ENCODE measurements around the gene ADCY2. TPM values are rescaled to one million over a fixed set of nuclear protein-coding genes. Genes with fewer than 3 reads are reported as not detected.
A peak's percentile ranks its signal among the peaks of the same experiment; 100 is the strongest.

ADCY2 gene
- total and polyA plus RNA-seq, 2 of the 13 experiments (the other 11 are each of a cell fraction or from before 2014, with no cell fraction given): not detected

DNA sequence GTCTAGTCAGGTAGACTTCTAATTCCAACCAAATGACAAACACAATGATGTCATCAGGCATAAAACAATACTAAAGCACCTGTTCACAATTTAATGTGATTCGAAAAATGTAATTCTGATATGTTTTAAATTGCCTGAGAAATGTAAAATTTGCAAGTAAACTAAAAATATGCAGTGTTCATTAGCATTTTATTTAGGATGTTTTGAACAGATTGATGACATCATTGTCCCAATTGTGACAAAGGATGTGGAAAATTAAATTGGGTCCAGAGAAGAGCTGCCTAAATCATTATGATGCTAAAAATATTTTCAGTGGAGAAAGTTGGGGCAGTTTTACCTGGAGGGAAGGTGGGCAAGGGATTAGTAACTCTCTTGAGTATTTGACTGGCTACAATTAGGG is 368.5 kb downstream of the ADCY2 start:
- H3K27ac ChIP-seq (ENCODE audit: extremely low read length, insufficient read depth, low read length): no peak overlapping the region
- H3K4me1 ChIP-seq (ENCODE audit: insufficient read depth, low read length): no peaks in the 10 kb centered on the region
- H3K36me3 ChIP-seq (replicated peaks in 1 of 2; ENCODE audit: control insufficient read depth in 1 of 2, insufficient read depth in 2 of 2, low read length in 2 of 2): no peaks in the 10 kb centered on the region
- H2AFZ ChIP-seq (ENCODE audit: low read length): no peak overlapping the region
- DNase-seq (ENCODE audit: low spot score) (no peak), ATAC-seq (no peak), FAIRE-seq (no peak)
- 0% methylated on average over 1 of the region's 1 CpG for WGBS (ENCODE audit: low lambda C conversion rate)
- no TSS peak for BruUV-seq (replicated peaks)
- no peaks in the 10 kb centered on the region for H3K79me2 ChIP-seq (ENCODE audit: insufficient read depth, low read length)
- POLR2A ChIA-PET: no interaction called here
- H3K4me2 ChIP-seq (ENCODE audit: low read depth, low read length): no peak overlapping the region
- in situ Hi-C loops (cut with HindIII; ENCODE audit: extremely low pct_ligation_motif_present, low pct_unique_long_range_greater_than_20kb) (loop anchor here (25.0 kb wide), 1 partner anchor 502 kb away; no protein-coding TSS in a partner anchor), intact Hi-C loops (cut with micrococcal nuclease; ENCODE audit: unreplicated experiment) (no loop called here)
- peaks cover 0 to 20% of the 10 kb centered on the region in 2 experiments; a peak in 2 of 5 replicates for H3K27me3 ChIP-seq (ENCODE audit: control insufficient read depth in 1 of 2, insufficient read depth in 2 of 2, low read length in 2 of 2)
- no peak overlapping the region for H3K9ac ChIP-seq (ENCODE audit: insufficient read depth, low read depth, low read length)
- H3K4me3 ChIP-seq (replicated peaks in 1 of 3; ENCODE audit: insufficient read depth in 1 of 3, low read depth in 2 of 3, low read length in 3 of 3): no peak overlapping the region
- CTCF ChIA-PET (ENCODE audit: low intra/inter-chr PET ratio, low total read pairs): no interaction called here
- TF ChIP-seq BORCS8-MEF2B (CRISPR knock-in tag; IDR thresholded peaks at IDR 0.05) (no peak), SP140L (CRISPR knock-in tag; IDR thresholded peaks at IDR 0.05; ENCODE audit: borderline replicate concordance) (no peak), MED1 (CRISPR knock-in tag; IDR thresholded peaks at IDR 0.05) (no peak), CREB1 (IDR thresholded peaks at IDR 0.05) (peak; percentile 67), CREB1 (CRISPR knock-in tag; IDR thresholded peaks at IDR 0.05) (no peak), ATF7 (IDR thresholded peaks at IDR 0.05) (peak; percentile 92), ATF7 (CRISPR knock-in tag; IDR thresholded peaks at IDR 0.05) (no peak)
- no peaks in the 10 kb centered on the region for H3K9me3 ChIP-seq (ENCODE audit: low read length)
- no peaks in the 10 kb centered on the region for H4K20me1 ChIP-seq (ENCODE audit: insufficient read depth, low read length)

DNA sequence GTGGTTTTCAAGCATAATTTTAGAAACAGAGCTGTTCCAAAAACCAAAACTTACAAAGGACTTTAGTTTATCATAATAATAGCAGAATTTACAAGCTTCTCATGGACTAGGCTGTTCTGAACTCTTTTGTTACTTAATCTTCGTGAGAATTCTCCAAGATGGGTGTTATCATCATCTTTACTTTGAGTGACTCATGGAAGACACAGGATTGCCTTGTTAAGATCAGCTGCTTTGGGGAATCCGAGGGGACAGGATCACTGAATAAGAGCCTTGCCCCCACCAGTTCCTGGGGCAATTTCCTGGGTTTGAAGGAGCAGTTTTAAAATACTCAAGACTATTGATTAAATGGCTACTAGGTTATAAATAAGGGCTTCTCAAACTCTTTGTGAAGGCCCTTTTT is 374.5 kb downstream of the ADCY2 start:
- Histone ChIP-seq H3K36me3 (replicated peaks in 1 of 2; ENCODE audit: control insufficient read depth in 1 of 2, insufficient read depth in 2 of 2, low read length in 2 of 2) (no peaks in the 10 kb centered on the region), H3K4me1 (ENCODE audit: insufficient read depth, low read length) (no peaks in the 10 kb centered on the region), H3K27me3 (ENCODE audit: control insufficient read depth in 1 of 2, insufficient read depth in 2 of 2, low read length in 2 of 2) (peaks cover 0 to 15% of the 10 kb centered on the region in 2 experiments; a peak in 3 of 5 replicates), H3K4me3 (replicated peaks in 1 of 3; ENCODE audit: insufficient read depth in 1 of 3, low read depth in 2 of 3, low read length in 3 of 3) (no peak overlapping the region), H3K27ac (ENCODE audit: extremely low read length, insufficient read depth, low read length) (no peak overlapping the region), H3K79me2 (ENCODE audit: insufficient read depth, low read length) (no peaks in the 10 kb centered on the region), H4K20me1 (ENCODE audit: insufficient read depth, low read length) (no peaks in the 10 kb centered on the region), H3K4me2 (ENCODE audit: low read depth, low read length) (no peak overlapping the region), H2AFZ (ENCODE audit: low read length) (no peak overlapping the region), H3K9ac (ENCODE audit: insufficient read depth, low read depth, low read length) (no peak overlapping the region), H3K9me3 (ENCODE audit: low read length) (no peaks in the 10 kb centered on the region)
- in situ Hi-C loops (cut with HindIII; ENCODE audit: extremely low pct_ligation_motif_present, low pct_unique_long_range_greater_than_20kb): loop anchor here (25.0 kb wide), 1 partner anchor 508 kb away; no protein-coding TSS in a partner anchor
- ATAC-seq (no peak), FAIRE-seq (no peak), DNase-seq (ENCODE audit: low spot score) (no peak)
- intact Hi-C loops (cut with micrococcal nuclease; ENCODE audit: unreplicated experiment): no loop called here
- BruUV-seq (replicated peaks): no TSS peak
- ChIA-PET POLR2A (no interaction called here), CTCF (ENCODE audit: low intra/inter-chr PET ratio, low total read pairs) (no interaction called here)
- WGBS (ENCODE audit: low lambda C conversion rate): 0% methylated on average over 1 of the region's 2 CpGs
- TF ChIP-seq, protein P1, sequence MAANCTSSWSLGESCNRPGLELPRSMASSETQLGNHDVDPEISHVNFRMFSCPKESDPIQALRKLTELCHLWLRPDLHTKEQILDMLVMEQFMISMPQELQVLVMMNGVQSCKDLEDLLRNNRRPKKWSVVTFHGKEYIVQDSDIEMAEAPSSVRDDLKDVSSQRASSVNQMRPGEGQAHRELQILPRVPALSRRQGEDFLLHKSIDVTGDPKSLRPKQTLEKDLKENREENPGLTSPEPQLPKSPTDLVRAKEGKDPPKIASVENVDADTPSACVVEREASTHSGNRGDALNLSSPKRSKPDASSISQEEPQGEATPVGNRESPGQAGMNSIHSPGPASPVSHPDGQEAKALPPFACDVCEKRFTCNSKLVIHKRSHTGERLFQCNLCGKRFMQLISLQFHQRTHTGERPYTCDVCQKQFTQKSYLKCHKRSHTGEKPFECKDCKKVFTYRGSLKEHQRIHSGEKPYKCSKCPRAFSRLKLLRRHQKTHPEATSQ (CRISPR knock-in tag; IDR thresholded peaks at IDR 0.05; ENCODE audit: borderline replicate concordance): no peak
- TF ChIP-seq TBX2 (CRISPR knock-in tag; IDR thresholded peaks at IDR 0.05; ENCODE audit: borderline replicate concordance) (no peak), TSC22D2 (CRISPR knock-in tag; IDR thresholded peaks at IDR 0.05; ENCODE audit: borderline replicate concordance) (no peak), GFI1 (CRISPR knock-in tag; IDR thresholded peaks at IDR 0.05; ENCODE audit: borderline replicate concordance) (no peak), SMAD1 (CRISPR knock-in tag; IDR thresholded peaks at IDR 0.05; ENCODE audit: borderline replicate concordance, low read depth) (no peak), CCDC6 (CRISPR knock-in tag; IDR thresholded peaks at IDR 0.05) (no peak), SMAD3 (CRISPR knock-in tag; IDR thresholded peaks at IDR 0.05) (no peak), KLF13 (CRISPR knock-in tag; IDR thresholded peaks at IDR 0.05) (no peak), SIX1 (CRISPR knock-in tag; IDR thresholded peaks at IDR 0.05; ENCODE audit: borderline replicate concordance) (no peak), AHR (CRISPR knock-in tag; IDR thresholded peaks at IDR 0.05) (no peak), RARA (CRISPR knock-in tag; IDR thresholded peaks at IDR 0.05) (no peak)
- TF ChIP-seq, protein P2, sequence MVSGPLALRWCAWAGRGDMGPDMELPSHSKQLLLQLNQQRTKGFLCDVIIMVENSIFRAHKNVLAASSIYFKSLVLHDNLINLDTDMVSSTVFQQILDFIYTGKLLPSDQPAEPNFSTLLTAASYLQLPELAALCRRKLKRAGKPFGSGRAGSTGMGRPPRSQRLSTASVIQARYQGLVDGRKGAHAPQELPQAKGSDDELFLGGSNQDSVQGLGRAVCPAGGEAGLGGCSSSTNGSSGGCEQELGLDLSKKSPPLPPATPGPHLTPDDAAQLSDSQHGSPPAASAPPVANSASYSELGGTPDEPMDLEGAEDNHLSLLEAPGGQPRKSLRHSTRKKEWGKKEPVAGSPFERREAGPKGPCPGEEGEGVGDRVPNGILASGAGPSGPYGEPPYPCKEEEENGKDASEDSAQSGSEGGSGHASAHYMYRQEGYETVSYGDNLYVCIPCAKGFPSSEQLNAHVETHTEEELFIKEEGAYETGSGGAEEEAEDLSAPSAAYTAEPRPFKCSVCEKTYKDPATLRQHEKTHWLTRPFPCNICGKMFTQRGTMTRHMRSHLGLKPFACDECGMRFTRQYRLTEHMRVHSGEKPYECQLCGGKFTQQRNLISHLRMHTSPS (CRISPR knock-in tag; IDR thresholded peaks at IDR 0.05; ENCODE audit: low read depth): no peak
